Skeletal muscle tissue (tissue), 4 donors: ENCODE measurements around the gene GRIN2D. TPM values are rescaled to one million over a fixed set of nuclear protein-coding genes. Genes with fewer than 3 reads are reported as not detected.
A peak's percentile ranks its signal among the peaks of the same experiment; 100 is the strongest.

Experiments used
- H3K27ac ChIP-seq: one replicate; pipeline ENCODE4 v1.7.0; 2013; ENCODE audit warnings: mild to moderate bottlenecking, low read depth, low read length, inconsistent platforms
- H3K27me3 ChIP-seq, 3 donors: one replicate each; pipeline ENCODE4 v1.7.0; 2013; ENCODE audit warnings: low read length in 3 of 3; ENCODE audit not compliant: control insufficient read depth in 3 of 3, insufficient read depth in 3 of 3
- H3K36me3 ChIP-seq, 3 donors: one replicate each; pipeline ENCODE4 v1.7.0; 2013; ENCODE audit warnings: low read length in 3 of 3; ENCODE audit not compliant: control insufficient read depth in 3 of 3, insufficient read depth in 3 of 3
- H3K4me1 ChIP-seq, 3 donors: one replicate each; pipeline ENCODE4 v1.7.0; 2013; ENCODE audit warnings: low read length in 3 of 3, mild to moderate bottlenecking in 3 of 3; ENCODE audit not compliant: control insufficient read depth in 3 of 3, insufficient read depth in 3 of 3
- H3K4me3 ChIP-seq, 3 donors: one replicate each; pipeline ENCODE4 v1.7.0; 2013; ENCODE audit warnings: low read length in 3 of 3
- H3K9ac ChIP-seq, 3 donors: one replicate each; pipeline ENCODE4 v1.7.0; 2013; ENCODE audit warnings: low read length in 3 of 3, mild to moderate bottlenecking in 3 of 3, moderate library complexity in 2 of 3, low read depth in 1 of 3
- H3K9me3 ChIP-seq, 3 donors: one replicate each; pipeline ENCODE4 v1.7.0; 2013; ENCODE audit warnings: low read length in 3 of 3; ENCODE audit not compliant: control insufficient read depth in 3 of 3
- total RNA-seq: library from RNA; depleted of rRNA; stranded (reverse); fragments of >200 nt; gene quantifications from one replicate; pipeline ENCODE4 v1.2.3, GENCODE V29; 2014
- donor health status: Osteomylitis.

GRIN2D gene
- under 0.01 TPM for total RNA-seq

GRCh38 chr19:48393559-48394330 is at the start of gene GRIN2D:
TSS of gene GRIN2D (plus strand) at chr19:48393668. CDS start at chr19:48398393, 4,725 bp downstream.
- Histone ChIP-seq H3K36me3 (peaks cover 6 to 8% (median 7%) of the 10 kb centered on the region in 3 donors), H3K9ac (no peak within 1 kb of the TSS), H3K27ac (no peak within 1 kb of the TSS), H3K9me3 (no peaks in the 10 kb centered on the region), H3K27me3 (peaks cover 49 to 58% (median 54%) of the 10 kb centered on the region in 3 donors), H3K4me3 (no peak within 1 kb of the TSS), H3K4me1 (peaks cover 12 to 27% (median 18%) of the 10 kb centered on the region in 3 donors)

- no peaks in the 10 kb centered on the region for H3K9me3 ChIP-seq
- H3K4me1 ChIP-seq, result peaks cover 18 to 20% (median 19%) of the 10 kb centered on the region in 3 donors
- H3K36me3 ChIP-seq, result peaks cover 5 to 15% (median 7%) of the 10 kb centered on the region in 3 donors
- H3K4me3 ChIP-seq, result no peak overlapping the region
- H3K9ac ChIP-seq, result no peak overlapping the region
- no peaks in the 10 kb centered on the region for H3K27me3 ChIP-seq
- no peak overlapping the region for H3K27ac ChIP-seq
Measured at GRCh38 chr19:48344892-48345291, 48.6 kb upstream of the GRIN2D start.

GRCh38 chr19:48346191-48346590 is 47.3 kb upstream of the GRIN2D start:
- H3K9ac ChIP-seq, result no peak overlapping the region
- peaks cover 5 to 15% (median 7%) of the 10 kb centered on the region in 3 donors for H3K36me3 ChIP-seq
- H3K4me1 ChIP-seq, result peaks cover 11 to 12% (median 11%) of the 10 kb centered on the region in 3 donors
- H3K4me3 ChIP-seq, result no peak overlapping the region
- H3K9me3 ChIP-seq, result no peaks in the 10 kb centered on the region
- no peaks in the 10 kb centered on the region for H3K27me3 ChIP-seq
- H3K27ac ChIP-seq, result no peak overlapping the region

- Histone ChIP-seq H3K36me3 (peaks cover 0 to 7% (median under 1%) of the 10 kb centered on the region in 3 donors), H3K27ac (no peak overlapping the region), H3K9ac (peak overlapping the region in 1 of 3 donors; percentile 25)
Measured at GRCh38 chr19:48348045-48348444, 45.4 kb upstream of the GRIN2D start.

GRCh38 chr19:48348737-48349136 is 44.7 kb upstream of the GRIN2D start:
- Histone ChIP-seq H3K4me3 (no peak overlapping the region), H3K9ac (no peak overlapping the region), H3K36me3 (peaks cover 0 to 3% (median 0%) of the 10 kb centered on the region in 3 donors), H3K27ac (no peak overlapping the region), H3K9me3 (no peaks in the 10 kb centered on the region), H3K27me3 (no peaks in the 10 kb centered on the region), H3K4me1 (peaks cover 6 to 9% (median 7%) of the 10 kb centered on the region in 3 donors)

More at GRCh38 chr19:48348045-48348444, 45.4 kb upstream of the GRIN2D start:
- Histone ChIP-seq H3K4me1 (peaks cover 6 to 9% (median 7%) of the 10 kb centered on the region in 3 donors), H3K9me3 (no peaks in the 10 kb centered on the region), H3K27me3 (no peaks in the 10 kb centered on the region), H3K4me3 (no peak overlapping the region)

GRCh38 chr19:48350856-48351255 is 42.6 kb upstream of the GRIN2D start:
- Histone ChIP-seq H3K4me1 (peaks cover 6 to 9% (median 7%) of the 10 kb centered on the region in 3 donors), H3K9me3 (no peaks in the 10 kb centered on the region), H3K9ac (no peak overlapping the region), H3K4me3 (no peak overlapping the region), H3K36me3 (peaks cover 0 to 3% (median 0%) of the 10 kb centered on the region in 3 donors), H3K27me3 (no peaks in the 10 kb centered on the region), H3K27ac (no peak overlapping the region)

GRCh38 chr19:48351341-48351752 is 42.1 kb upstream of the GRIN2D start:
- no peaks in the 10 kb centered on the region for H3K9me3 ChIP-seq
- peaks cover 6 to 9% (median 7%) of the 10 kb centered on the region in 3 donors for H3K4me1 ChIP-seq
- H3K36me3 ChIP-seq, result peaks cover 0 to 3% (median 0%) of the 10 kb centered on the region in 3 donors
- H3K27ac ChIP-seq, result no peak overlapping the region
- no peak overlapping the region for H3K4me3 ChIP-seq
- H3K27me3 ChIP-seq, result no peaks in the 10 kb centered on the region
- no peak overlapping the region for H3K9ac ChIP-seq

GRCh38 chr19:48353677-48354076 is 39.8 kb upstream of the GRIN2D start:
- no peak overlapping the region for H3K9ac ChIP-seq
- no peak overlapping the region for H3K4me3 ChIP-seq
- H3K27ac ChIP-seq, result no peak overlapping the region
- H3K36me3 ChIP-seq, result peaks cover 0 to 3% (median 0%) of the 10 kb centered on the region in 3 donors
- no peaks in the 10 kb centered on the region for H3K9me3 ChIP-seq
- H3K4me1 ChIP-seq, result peaks cover 0 to 3% (median 0%) of the 10 kb centered on the region in 3 donors
- no peaks in the 10 kb centered on the region for H3K27me3 ChIP-seq

- Histone ChIP-seq H3K9ac (no peak overlapping the region), H3K36me3 (peaks cover 0 to 3% (median 0%) of the 10 kb centered on the region in 3 donors), H3K4me3 (no peak overlapping the region), H3K27me3 (no peaks in the 10 kb centered on the region), H3K4me1 (peaks cover 0 to 3% (median 0%) of the 10 kb centered on the region in 3 donors), H3K9me3 (no peaks in the 10 kb centered on the region), H3K27ac (no peak overlapping the region)
Measured at GRCh38 chr19:48354332-48354992, 39.0 kb upstream of the GRIN2D start.
